HFFc6 (cell line): ENCODE data around the gene THBD. TPM values are rescaled to one million over a fixed set of nuclear protein-coding genes. Genes with fewer than 3 reads are reported as not detected.

Experiments
- DNase-seq: peaks from one replicate; pipeline ENCODE4 v3.0.0-alpha.2; 2018
- H3K27ac Mint-ChIP-seq: 2 replicates; pipeline ENCODE4 v1.8.0; 2020; ENCODE audit warnings: mild to moderate bottlenecking, mixed read lengths
- H3K27me3 Mint-ChIP-seq: 2 replicates; pipeline ENCODE4 v1.8.0; 2021; ENCODE audit warnings: mild to moderate bottlenecking, moderate library complexity, mixed read lengths; ENCODE audit not compliant: insufficient read depth
- H3K36me3 Mint-ChIP-seq: 2 replicates; pipeline ENCODE4 v1.8.0; 2021; ENCODE audit warnings: low read depth, mixed read lengths
- H3K4me1 Mint-ChIP-seq: 2 replicates; pipeline ENCODE4 v1.8.0; 2020; ENCODE audit warnings: low read depth, mixed read lengths
- H3K4me3 Mint-ChIP-seq: 2 replicates; pipeline ENCODE4 v1.8.0; 2020; ENCODE audit warnings: mild to moderate bottlenecking, moderate library complexity, mixed read lengths
- H3K9me3 Mint-ChIP-seq: 2 replicates; pipeline ENCODE4 v1.8.0; 2020; ENCODE audit warnings: mild to moderate bottlenecking, mixed read lengths
- total RNA-seq, 6 experiments: library from RNA; stranded (reverse); fragmentation: NEBNext Ultra II Directional; extraction: Animal tissue kit (Norgen Biotek cat#: 25700); gene quantifications; 2 replicates in 1 of 6; 3 replicates in 5 of 6; pipeline ENCODE4 v1.2.3, GENCODE V29; 2021
- TF ChIP-seq, protein P1 (sequence below): fragments of 200-600 bp; sonication (generic); IDR thresholded peaks from 2 replicates; pipeline ENCODE4 v1.5.0; 2021; ENCODE audit warnings: antibody characterized with exemption, mild to moderate bottlenecking

Gene THBD
- total RNA-seq, 6 experiments from 2014 or later, result 0.05 to 0.11 (median 0.09) TPM

DNA sequence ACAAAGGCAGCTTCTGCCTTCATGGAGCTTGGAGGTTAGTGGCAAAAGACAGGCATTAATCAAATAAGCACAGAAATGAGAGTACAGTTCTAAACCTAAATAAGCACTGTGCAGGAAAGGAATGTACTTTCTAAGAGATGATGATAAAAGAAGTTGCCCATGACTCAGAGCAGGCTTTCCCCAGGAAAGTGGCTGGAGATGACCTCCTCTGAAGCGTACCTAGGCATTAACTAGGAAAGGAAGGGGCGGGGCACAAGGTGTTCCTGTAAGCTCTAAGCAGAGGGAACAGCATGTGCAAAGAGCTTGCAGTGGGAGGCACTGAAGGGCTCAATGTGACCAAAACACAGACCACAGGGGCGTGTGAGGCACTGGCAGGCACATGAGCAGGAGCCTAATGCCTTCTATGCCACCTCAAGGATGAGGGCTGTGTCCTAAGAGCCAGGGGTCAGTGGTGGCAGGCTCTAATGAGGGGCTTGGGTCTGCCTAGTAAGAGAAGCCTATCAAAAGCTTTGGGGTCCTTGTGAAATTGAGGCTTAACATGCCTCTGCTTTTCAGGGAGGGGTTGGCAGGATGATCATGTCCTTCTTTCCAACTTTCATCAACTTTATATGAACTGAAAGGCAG lies 9.5 kb downstream of the THBD start:
- DNase-seq, result no peak
- H3K27me3 Mint-ChIP-seq, result peaks cover 28% of the 10 kb centered on the region

DNA sequence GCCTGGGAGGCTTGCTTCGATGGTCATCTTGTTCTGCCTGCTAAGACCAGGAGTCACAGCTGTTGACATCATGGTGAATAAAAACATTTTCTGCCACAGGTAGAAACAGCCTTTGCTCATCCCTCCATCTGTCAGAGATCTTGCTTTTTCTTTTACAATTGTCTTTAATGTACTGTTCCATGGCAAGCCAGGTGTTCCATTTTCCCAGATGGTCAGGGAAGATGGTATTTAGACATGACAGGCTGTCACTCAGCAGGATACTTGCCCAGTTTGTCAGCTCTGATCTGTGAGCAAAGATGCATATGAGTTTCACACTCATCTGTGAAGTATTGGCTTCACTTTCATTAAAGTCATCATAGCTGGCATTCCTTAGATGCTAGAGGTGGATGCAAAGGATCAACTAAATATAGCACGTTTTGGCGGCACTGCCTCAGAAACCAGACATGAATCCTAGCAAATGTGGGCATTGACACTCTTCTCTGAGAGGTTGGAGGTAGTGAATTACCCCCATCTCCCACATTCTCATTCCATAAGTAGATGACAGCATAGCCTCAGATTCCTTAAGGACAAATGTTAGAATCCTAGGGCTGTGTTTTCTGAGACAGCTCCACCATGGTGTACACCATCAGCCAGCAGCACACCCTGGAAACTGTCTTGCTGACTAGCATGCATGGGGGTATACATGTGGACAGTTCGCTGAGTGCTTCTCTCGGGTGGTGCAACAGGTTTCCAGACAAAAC lies 10.2 kb downstream of the THBD start:
- peaks cover 3% of the 10 kb centered on the region; the same call in 1 of the 2 replicates for H3K9me3 Mint-ChIP-seq
- no peak overlapping the region for H3K4me3 Mint-ChIP-seq
- H3K27ac Mint-ChIP-seq, result no peak overlapping the region
- DNase-seq, result no peak
- no peaks in the 10 kb centered on the region for H3K4me1 Mint-ChIP-seq
- no peaks in the 10 kb centered on the region; the same call in 1 of the 2 replicates for H3K36me3 Mint-ChIP-seq
- H3K27me3 Mint-ChIP-seq, result peaks cover 25% of the 10 kb centered on the region
- TF ChIP-seq, protein P1, sequence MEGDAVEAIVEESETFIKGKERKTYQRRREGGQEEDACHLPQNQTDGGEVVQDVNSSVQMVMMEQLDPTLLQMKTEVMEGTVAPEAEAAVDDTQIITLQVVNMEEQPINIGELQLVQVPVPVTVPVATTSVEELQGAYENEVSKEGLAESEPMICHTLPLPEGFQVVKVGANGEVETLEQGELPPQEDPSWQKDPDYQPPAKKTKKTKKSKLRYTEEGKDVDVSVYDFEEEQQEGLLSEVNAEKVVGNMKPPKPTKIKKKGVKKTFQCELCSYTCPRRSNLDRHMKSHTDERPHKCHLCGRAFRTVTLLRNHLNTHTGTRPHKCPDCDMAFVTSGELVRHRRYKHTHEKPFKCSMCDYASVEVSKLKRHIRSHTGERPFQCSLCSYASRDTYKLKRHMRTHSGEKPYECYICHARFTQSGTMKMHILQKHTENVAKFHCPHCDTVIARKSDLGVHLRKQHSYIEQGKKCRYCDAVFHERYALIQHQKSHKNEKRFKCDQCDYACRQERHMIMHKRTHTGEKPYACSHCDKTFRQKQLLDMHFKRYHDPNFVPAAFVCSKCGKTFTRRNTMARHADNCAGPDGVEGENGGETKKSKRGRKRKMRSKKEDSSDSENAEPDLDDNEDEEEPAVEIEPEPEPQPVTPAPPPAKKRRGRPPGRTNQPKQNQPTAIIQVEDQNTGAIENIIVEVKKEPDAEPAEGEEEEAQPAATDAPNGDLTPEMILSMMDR, result no peak

More for the DNA sequence above, 9.5 kb downstream of the THBD start:
- H3K4me1 Mint-ChIP-seq, result no peaks in the 10 kb centered on the region
- H3K4me3 Mint-ChIP-seq, result no peak overlapping the region
- H3K36me3 Mint-ChIP-seq, result no peaks in the 10 kb centered on the region; the same call in 1 of the 2 replicates
- H3K9me3 Mint-ChIP-seq, result peaks cover 3% of the 10 kb centered on the region; the same call in 1 of the 2 replicates
- TF ChIP-seq, protein P1, result no peak
- no peak overlapping the region for H3K27ac Mint-ChIP-seq

- no peak for DNase-seq
- peaks cover 26% of the 10 kb centered on the region for H3K27me3 Mint-ChIP-seq
- H3K36me3 Mint-ChIP-seq, result no peaks in the 10 kb centered on the region; the same call in 1 of the 2 replicates
- H3K9me3 Mint-ChIP-seq, result peaks cover 3% of the 10 kb centered on the region; the same call in 1 of the 2 replicates
- H3K4me3 Mint-ChIP-seq, result no peak overlapping the region
- TF ChIP-seq, protein P1, result no peak
- H3K4me1 Mint-ChIP-seq, result no peaks in the 10 kb centered on the region
- H3K27ac Mint-ChIP-seq, result no peak overlapping the region
These were observed 12.4 kb downstream of the THBD start for GRCh38 chr20:23037017-23037481.

DNA sequence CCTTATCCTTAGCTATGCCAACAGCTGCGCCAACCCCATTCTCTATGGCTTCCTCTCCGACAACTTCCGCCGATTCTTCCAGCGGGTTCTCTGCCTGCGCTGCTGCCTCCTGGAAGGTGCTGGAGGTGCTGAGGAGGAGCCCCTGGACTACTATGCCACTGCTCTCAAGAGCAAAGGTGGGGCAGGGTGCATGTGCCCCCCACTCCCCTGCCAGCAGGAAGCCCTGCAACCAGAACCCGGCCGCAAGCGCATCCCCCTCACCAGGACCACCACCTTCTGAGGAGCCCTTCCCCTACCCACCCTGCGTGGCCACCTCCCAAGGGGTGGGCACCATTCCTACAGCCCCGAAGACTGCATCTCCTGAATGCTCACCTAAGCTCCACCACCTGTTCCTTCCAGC lies 13.1 kb downstream of the THBD start:
- Mint-ChIP-seq H3K4me1 (no peaks in the 10 kb centered on the region), H3K27ac (no peak overlapping the region), H3K27me3 (peaks cover 26% of the 10 kb centered on the region), H3K9me3 (peaks cover 3% of the 10 kb centered on the region; the same call in 1 of the 2 replicates), H3K4me3 (no peak overlapping the region), H3K36me3 (no peaks in the 10 kb centered on the region; the same call in 1 of the 2 replicates)
- TF ChIP-seq, protein P1, result no peak
- no peak for DNase-seq

DNA sequence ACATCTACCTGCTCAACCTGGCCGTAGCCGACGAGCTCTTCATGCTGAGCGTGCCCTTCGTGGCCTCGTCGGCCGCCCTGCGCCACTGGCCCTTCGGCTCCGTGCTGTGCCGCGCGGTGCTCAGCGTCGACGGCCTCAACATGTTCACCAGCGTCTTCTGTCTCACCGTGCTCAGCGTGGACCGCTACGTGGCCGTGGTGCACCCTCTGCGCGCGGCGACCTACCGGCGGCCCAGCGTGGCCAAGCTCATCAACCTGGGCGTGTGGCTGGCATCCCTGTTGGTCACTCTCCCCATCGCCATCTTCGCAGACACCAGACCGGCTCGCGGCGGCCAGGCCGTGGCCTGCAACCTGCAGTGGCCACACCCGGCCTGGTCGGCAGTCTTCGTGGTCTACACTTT lies 13.7 kb downstream of the THBD start:
- DNase-seq, result no peak
- Mint-ChIP-seq H3K36me3 (no peaks in the 10 kb centered on the region; the same call in 1 of the 2 replicates), H3K27ac (no peak overlapping the region), H3K27me3 (peaks cover 26% of the 10 kb centered on the region), H3K4me3 (no peak overlapping the region), H3K9me3 (peaks cover 3% of the 10 kb centered on the region; the same call in 1 of the 2 replicates), H3K4me1 (no peaks in the 10 kb centered on the region)
- TF ChIP-seq, protein P1, result no peak
